Progenitor cell of endocrine pancreas (in vitro differentiated cells): ENCODE data around the gene MACROD2. TPM values are rescaled to one million over a fixed set of nuclear protein-coding genes. Genes with fewer than 3 reads are reported as not detected.

Source experiments
- DNase-seq: peaks from one replicate; pipeline ENCODE4 v3.0.0; 2021; ENCODE audit warnings: low spot score; ENCODE audit not compliant: unreplicated experiment
- H3K27ac Mint-ChIP-seq: 2 replicates; pipeline ENCODE4 v1.8.0; 2021; ENCODE audit warnings: mild to moderate bottlenecking, moderate library complexity, mixed read lengths
- H3K27me3 Mint-ChIP-seq: 2 replicates; pipeline ENCODE4 v1.8.0; 2021; ENCODE audit warnings: mixed read lengths
- H3K36me3 Mint-ChIP-seq: 2 replicates; pipeline ENCODE4 v1.8.0; 2022; ENCODE audit warnings: mixed read lengths; ENCODE audit not compliant: insufficient read depth
- H3K4me1 Mint-ChIP-seq: 2 replicates; pipeline ENCODE4 v1.8.0; 2021; ENCODE audit warnings: low read depth, mixed read lengths
- H3K4me3 Mint-ChIP-seq: 2 replicates; pipeline ENCODE4 v1.8.0; 2021; ENCODE audit warnings: low read depth, mild to moderate bottlenecking, moderate library complexity, mixed read lengths
- H3K9me3 Mint-ChIP-seq: 2 replicates; pipeline ENCODE4 v1.8.0; 2021; ENCODE audit warnings: low read depth, mixed read lengths
- total RNA-seq: library from RNA; stranded (reverse); gene quantifications from 2 replicates; pipeline ENCODE4 v1.2.1, GENCODE V29; 2021
- TF ChIP-seq, protein P1 (sequence below): fragments of 200-600 bp; sonication (generic); IDR thresholded peaks from one replicate; pipeline ENCODE4 v1.5.0; 2021; ENCODE audit warnings: antibody characterized with exemption, mild to moderate bottlenecking; ENCODE audit not compliant: unreplicated experiment

MACROD2 gene
- total RNA-seq, 1 donor from 2014 or later: 7.6 TPM

DNA sequence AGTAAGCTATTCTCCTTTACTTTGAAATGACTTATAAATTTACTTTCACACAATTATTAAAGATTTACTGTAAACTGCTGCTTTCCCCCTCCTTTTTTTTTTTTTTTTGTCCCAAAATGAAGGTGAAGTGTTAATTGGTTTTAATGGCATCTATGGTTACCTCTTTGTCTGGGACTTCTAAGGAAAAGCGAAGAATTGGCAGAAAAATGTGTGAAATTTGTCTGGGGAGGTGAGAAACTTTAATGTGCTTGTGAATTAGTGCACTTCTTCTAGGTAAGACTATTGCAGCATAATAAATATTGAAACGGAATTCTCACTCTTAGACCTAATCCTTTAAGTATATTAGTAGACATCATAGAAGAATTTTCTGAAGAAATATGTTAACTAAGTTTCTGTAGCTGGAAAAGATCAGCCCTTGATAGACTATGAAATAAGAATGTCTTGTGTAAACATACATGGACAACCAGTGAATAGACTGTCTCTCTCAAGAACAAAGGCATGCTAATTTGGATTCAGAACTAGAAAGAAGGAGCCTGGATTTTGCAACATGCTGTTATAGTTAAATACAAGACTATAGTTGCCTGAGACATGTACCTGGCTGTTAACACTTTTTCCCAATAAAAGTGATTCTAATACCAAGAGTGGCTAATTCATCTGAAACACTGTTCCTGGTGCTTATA, 318.2 kb downstream of the MACROD2 start:
- peaks cover 2% of the 10 kb centered on the region for H3K27me3 Mint-ChIP-seq
- H3K36me3 Mint-ChIP-seq: no peaks in the 10 kb centered on the region
- H3K27ac Mint-ChIP-seq: peak overlapping the region; percentile 78
- no peak overlapping the region for H3K4me3 Mint-ChIP-seq
- TF ChIP-seq, protein P1, sequence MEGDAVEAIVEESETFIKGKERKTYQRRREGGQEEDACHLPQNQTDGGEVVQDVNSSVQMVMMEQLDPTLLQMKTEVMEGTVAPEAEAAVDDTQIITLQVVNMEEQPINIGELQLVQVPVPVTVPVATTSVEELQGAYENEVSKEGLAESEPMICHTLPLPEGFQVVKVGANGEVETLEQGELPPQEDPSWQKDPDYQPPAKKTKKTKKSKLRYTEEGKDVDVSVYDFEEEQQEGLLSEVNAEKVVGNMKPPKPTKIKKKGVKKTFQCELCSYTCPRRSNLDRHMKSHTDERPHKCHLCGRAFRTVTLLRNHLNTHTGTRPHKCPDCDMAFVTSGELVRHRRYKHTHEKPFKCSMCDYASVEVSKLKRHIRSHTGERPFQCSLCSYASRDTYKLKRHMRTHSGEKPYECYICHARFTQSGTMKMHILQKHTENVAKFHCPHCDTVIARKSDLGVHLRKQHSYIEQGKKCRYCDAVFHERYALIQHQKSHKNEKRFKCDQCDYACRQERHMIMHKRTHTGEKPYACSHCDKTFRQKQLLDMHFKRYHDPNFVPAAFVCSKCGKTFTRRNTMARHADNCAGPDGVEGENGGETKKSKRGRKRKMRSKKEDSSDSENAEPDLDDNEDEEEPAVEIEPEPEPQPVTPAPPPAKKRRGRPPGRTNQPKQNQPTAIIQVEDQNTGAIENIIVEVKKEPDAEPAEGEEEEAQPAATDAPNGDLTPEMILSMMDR: no peak
- no peak for DNase-seq
- peaks cover 17% of the 10 kb centered on the region for H3K4me1 Mint-ChIP-seq
- peaks cover 1% of the 10 kb centered on the region for H3K9me3 Mint-ChIP-seq

GRCh38 chr20:14319704-14320103, 324.4 kb downstream of the MACROD2 start:
- TF ChIP-seq, protein P1: no peak
- DNase-seq: no peak
- no peak overlapping the region for H3K27ac Mint-ChIP-seq
- no peaks in the 10 kb centered on the region for H3K27me3 Mint-ChIP-seq
- no peak overlapping the region for H3K4me3 Mint-ChIP-seq
- H3K9me3 Mint-ChIP-seq: no peaks in the 10 kb centered on the region
- peaks cover 1% of the 10 kb centered on the region for H3K4me1 Mint-ChIP-seq
- H3K36me3 Mint-ChIP-seq: peaks cover 4% of the 10 kb centered on the region

DNA sequence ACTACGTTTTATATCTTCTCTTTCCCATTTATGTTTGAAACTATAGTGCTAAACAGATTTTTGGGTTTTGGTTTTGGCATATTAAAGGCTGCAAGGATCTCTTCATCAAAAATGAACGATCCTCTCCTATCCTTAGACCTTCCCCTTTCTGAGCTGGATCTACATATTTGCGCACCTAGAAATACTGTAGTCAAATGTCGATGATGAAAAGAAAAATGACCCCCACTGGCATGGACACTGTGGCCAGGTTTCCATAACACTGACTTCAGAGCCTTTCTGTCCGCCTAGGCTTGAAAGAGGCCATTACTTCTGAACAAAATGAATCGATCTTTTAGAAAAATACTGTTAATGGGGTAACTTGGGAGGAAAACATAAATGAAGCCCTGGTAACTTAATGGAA, 336.3 kb downstream of the MACROD2 start:
- Mint-ChIP-seq H3K4me3 (peak overlapping the region; percentile 84), H3K36me3 (peaks cover 17% of the 10 kb centered on the region)

DNA sequence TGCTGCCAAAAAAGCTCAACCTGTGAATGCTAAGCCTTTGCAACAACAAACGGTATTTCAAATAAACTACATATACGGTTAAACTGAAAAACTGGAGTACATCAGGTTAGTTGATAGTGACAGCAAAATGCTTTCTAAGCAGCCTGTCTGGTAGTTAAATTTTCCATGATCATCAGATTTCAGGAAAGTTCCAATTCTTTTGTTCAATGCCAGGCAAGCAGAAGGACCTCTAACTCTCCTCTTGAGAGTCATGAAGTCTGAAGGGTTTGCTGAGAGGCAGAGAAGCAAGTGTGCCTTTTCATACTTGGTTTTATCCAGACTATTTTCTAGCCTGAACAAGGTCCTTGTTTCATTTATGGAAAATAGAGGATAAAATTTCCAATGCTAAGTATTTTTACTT, 337.6 kb downstream of the MACROD2 start:
- H3K36me3 Mint-ChIP-seq: peaks cover 8% of the 10 kb centered on the region
- H3K27ac Mint-ChIP-seq: peak overlapping the region; percentile 97
- no peak for DNase-seq
- TF ChIP-seq, protein P1: no peak
- no peaks in the 10 kb centered on the region for H3K9me3 Mint-ChIP-seq
- H3K27me3 Mint-ChIP-seq: no peaks in the 10 kb centered on the region
- peaks cover 55% of the 10 kb centered on the region for H3K4me1 Mint-ChIP-seq
- peak overlapping the region; percentile 84 for H3K4me3 Mint-ChIP-seq

More for the DNA sequence above, 336.3 kb downstream of the MACROD2 start:
- no peaks in the 10 kb centered on the region for H3K9me3 Mint-ChIP-seq
- DNase-seq: no peak
- TF ChIP-seq, protein P1: no peak
- H3K4me1 Mint-ChIP-seq: peaks cover 54% of the 10 kb centered on the region
- peak overlapping the region; percentile 88 for H3K27ac Mint-ChIP-seq
- no peaks in the 10 kb centered on the region for H3K27me3 Mint-ChIP-seq

- TF ChIP-seq, protein P1: no peak
- H3K9me3 Mint-ChIP-seq: no peaks in the 10 kb centered on the region
Observed at GRCh38 chr20:14333721-14334120, 338.4 kb downstream of the MACROD2 start.

More at GRCh38 chr20:14333721-14334120, 338.4 kb downstream of the MACROD2 start:
- Mint-ChIP-seq H3K4me3 (peak overlapping the region; percentile 84), H3K27ac (peak overlapping the region; percentile 97), H3K4me1 (peaks cover 52% of the 10 kb centered on the region), H3K36me3 (peaks cover 3% of the 10 kb centered on the region), H3K27me3 (no peaks in the 10 kb centered on the region)
- no peak for DNase-seq
